ENCODE data around the gene SELP. TPM values are rescaled to one million over a fixed set of nuclear protein-coding genes. Genes with fewer than 3 reads are reported as not detected.

Gene SELP
- total and polyA plus RNA-seq, 9 of the 15 experiments (the other 6 are each of a cell fraction or from before 2014, with no cell fraction given) = not detected

DNA sequence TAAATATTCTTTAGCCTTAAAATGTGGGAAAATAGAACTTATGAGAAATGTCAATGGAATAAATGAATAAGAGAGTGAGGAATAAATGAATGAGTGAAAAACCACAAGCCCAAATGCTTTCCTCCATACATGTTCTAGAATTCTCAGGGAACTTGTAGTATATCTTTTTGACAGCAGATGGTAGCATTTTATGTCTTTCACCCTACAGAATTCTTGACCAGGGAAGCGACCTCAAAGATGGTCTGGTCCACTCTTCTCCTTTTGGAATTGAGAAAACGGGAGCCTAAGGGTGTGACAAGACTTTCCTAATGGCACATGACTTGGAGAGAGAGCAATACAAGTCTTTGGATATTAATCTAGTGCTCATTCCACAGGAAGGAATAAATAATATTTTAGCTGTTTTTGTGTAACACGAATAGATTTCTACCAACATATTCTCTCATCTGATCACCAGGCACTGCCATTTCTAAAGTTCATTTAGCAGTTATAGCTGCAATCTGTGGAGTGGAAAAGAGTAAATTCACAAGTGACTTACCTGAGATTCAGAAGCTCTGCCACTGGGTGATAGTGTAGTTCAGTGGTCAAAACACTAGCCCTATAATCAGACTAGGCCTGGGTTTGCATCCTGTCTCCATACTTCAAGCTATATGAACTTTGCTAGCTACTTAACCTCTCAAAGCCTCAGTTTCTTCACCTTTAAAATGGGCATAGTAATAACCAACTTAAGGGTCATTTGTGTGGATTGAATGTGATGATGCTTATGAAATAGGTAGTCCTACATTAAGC lies 28.6 kb downstream of the SELP start (continued):
- TF ChIP-seq, protein P1, sequence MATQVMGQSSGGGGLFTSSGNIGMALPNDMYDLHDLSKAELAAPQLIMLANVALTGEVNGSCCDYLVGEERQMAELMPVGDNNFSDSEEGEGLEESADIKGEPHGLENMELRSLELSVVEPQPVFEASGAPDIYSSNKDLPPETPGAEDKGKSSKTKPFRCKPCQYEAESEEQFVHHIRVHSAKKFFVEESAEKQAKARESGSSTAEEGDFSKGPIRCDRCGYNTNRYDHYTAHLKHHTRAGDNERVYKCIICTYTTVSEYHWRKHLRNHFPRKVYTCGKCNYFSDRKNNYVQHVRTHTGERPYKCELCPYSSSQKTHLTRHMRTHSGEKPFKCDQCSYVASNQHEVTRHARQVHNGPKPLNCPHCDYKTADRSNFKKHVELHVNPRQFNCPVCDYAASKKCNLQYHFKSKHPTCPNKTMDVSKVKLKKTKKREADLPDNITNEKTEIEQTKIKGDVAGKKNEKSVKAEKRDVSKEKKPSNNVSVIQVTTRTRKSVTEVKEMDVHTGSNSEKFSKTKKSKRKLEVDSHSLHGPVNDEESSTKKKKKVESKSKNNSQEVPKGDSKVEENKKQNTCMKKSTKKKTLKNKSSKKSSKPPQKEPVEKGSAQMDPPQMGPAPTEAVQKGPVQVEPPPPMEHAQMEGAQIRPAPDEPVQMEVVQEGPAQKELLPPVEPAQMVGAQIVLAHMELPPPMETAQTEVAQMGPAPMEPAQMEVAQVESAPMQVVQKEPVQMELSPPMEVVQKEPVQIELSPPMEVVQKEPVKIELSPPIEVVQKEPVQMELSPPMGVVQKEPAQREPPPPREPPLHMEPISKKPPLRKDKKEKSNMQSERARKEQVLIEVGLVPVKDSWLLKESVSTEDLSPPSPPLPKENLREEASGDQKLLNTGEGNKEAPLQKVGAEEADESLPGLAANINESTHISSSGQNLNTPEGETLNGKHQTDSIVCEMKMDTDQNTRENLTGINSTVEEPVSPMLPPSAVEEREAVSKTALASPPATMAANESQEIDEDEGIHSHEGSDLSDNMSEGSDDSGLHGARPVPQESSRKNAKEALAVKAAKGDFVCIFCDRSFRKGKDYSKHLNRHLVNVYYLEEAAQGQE (IDR thresholded peaks at IDR 0.05; ENCODE audit: borderline replicate concordance) = peak; percentile 51; the same call in 1 of the 2 replicates
- TF ChIP-seq, protein P1 (CRISPR knock-in tag; IDR thresholded peaks at IDR 0.05; ENCODE audit: low read depth) = no peak
- TF ChIP-seq, protein P2, sequence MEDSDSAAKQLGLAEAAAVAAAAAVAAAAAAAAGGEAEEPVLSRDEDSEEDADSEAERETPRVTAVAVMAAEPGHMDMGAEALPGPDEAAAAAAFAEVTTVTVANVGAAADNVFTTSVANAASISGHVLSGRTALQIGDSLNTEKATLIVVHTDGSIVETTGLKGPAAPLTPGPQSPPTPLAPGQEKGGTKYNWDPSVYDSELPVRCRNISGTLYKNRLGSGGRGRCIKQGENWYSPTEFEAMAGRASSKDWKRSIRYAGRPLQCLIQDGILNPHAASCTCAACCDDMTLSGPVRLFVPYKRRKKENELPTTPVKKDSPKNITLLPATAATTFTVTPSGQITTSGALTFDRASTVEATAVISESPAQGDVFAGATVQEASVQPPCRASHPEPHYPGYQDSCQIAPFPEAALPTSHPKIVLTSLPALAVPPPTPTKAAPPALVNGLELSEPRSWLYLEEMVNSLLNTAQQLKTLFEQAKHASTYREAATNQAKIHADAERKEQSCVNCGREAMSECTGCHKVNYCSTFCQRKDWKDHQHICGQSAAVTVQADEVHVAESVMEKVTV (CRISPR knock-in tag; IDR thresholded peaks at IDR 0.05) = peak; percentile 47
- peak; percentile 30 for TF ChIP-seq RBM25 (IDR thresholded peaks at IDR 0.05; ENCODE audit: low read depth, low read length, severe bottlenecking)
- TF ChIP-seq FOXJ2 (tag; IDR thresholded peaks at IDR 0.05) = no peak
- TF ChIP-seq, protein P3, sequence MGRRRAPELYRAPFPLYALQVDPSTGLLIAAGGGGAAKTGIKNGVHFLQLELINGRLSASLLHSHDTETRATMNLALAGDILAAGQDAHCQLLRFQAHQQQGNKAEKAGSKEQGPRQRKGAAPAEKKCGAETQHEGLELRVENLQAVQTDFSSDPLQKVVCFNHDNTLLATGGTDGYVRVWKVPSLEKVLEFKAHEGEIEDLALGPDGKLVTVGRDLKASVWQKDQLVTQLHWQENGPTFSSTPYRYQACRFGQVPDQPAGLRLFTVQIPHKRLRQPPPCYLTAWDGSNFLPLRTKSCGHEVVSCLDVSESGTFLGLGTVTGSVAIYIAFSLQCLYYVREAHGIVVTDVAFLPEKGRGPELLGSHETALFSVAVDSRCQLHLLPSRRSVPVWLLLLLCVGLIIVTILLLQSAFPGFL (CRISPR knock-in tag; IDR thresholded peaks at IDR 0.05) = 0 out of 2 replicates have a peak, but pooled peaks have one; percentile 33
- TF ChIP-seq, protein P4, sequence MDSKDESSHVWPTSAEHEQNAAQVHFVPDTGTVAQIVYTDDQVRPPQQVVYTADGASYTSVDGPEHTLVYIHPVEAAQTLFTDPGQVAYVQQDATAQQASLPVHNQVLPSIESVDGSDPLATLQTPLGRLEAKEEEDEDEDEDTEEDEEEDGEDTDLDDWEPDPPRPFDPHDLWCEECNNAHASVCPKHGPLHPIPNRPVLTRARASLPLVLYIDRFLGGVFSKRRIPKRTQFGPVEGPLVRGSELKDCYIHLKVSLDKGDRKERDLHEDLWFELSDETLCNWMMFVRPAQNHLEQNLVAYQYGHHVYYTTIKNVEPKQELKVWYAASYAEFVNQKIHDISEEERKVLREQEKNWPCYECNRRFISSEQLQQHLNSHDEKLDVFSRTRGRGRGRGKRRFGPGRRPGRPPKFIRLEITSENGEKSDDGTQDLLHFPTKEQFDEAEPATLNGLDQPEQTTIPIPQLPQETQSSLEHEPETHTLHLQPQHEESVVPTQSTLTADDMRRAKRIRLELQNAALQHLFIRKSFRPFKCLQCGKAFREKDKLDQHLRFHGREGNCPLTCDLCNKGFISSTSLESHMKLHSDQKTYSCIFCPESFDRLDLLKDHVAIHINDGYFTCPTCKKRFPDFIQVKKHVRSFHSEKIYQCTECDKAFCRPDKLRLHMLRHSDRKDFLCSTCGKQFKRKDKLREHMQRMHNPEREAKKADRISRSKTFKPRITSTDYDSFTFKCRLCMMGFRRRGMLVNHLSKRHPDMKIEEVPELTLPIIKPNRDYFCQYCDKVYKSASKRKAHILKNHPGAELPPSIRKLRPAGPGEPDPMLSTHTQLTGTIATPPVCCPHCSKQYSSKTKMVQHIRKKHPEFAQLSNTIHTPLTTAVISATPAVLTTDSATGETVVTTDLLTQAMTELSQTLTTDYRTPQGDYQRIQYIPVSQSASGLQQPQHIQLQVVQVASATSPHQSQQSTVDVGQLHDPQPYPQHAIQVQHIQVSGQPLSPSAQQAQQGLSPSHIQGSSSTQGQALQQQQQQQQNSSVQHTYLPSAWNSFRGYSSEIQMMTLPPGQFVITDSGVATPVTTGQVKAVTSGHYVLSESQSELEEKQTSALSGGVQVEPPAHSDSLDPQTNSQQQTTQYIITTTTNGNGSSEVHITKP (IDR thresholded peaks at IDR 0.05; ENCODE audit: partially characterized antibody) = peak; percentile 18
- TF ChIP-seq RAD21 (CRISPR knock-in tag; conservative IDR thresholded peaks at IDR 0.05 in 1 of 2, IDR thresholded peaks at IDR 0.05 in 1 of 2) = peak; percentile 77 to 79

Measured in K562 (cell line).